Measurements from ENCODE around the gene TMEM63C. TPM values are rescaled to one million over a fixed set of nuclear protein-coding genes. Genes with fewer than 3 reads are reported as not detected.

Gene TMEM63C, protein sequence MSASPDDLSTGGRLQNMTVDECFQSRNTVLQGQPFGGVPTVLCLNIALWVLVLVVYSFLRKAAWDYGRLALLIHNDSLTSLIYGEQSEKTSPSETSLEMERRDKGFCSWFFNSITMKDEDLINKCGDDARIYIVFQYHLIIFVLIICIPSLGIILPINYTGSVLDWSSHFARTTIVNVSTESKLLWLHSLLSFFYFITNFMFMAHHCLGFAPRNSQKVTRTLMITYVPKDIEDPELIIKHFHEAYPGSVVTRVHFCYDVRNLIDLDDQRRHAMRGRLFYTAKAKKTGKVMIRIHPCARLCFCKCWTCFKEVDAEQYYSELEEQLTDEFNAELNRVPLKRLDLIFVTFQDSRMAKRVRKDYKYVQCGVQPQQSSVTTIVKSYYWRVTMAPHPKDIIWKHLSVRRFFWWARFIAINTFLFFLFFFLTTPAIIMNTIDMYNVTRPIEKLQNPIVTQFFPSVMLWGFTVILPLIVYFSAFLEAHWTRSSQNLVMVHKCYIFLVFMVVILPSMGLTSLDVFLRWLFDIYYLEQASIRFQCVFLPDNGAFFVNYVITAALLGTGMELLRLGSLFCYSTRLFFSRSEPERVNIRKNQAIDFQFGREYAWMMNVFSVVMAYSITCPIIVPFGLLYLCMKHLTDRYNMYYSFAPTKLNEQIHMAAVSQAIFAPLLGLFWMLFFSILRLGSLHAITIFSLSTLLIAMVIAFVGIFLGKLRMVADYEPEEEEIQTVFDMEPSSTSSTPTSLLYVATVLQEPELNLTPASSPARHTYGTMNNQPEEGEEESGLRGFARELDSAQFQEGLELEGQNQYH
- total RNA-seq (2021) (0.13 and 0.22 TPM in 2 replicates), Bru-seq, nascent RNA (percentile 5 among the genes with signal in this experiment), BruChase-seq, experiment 1, labeled RNA remaining after a 2-hour chase (percentile 14 among the genes with signal in this experiment), BruChase-seq, experiment 2, labeled RNA remaining after a 6-hour chase (percentile 11 among the genes with signal in this experiment)
- long read RNA-seq, result 0 reads

DNA sequence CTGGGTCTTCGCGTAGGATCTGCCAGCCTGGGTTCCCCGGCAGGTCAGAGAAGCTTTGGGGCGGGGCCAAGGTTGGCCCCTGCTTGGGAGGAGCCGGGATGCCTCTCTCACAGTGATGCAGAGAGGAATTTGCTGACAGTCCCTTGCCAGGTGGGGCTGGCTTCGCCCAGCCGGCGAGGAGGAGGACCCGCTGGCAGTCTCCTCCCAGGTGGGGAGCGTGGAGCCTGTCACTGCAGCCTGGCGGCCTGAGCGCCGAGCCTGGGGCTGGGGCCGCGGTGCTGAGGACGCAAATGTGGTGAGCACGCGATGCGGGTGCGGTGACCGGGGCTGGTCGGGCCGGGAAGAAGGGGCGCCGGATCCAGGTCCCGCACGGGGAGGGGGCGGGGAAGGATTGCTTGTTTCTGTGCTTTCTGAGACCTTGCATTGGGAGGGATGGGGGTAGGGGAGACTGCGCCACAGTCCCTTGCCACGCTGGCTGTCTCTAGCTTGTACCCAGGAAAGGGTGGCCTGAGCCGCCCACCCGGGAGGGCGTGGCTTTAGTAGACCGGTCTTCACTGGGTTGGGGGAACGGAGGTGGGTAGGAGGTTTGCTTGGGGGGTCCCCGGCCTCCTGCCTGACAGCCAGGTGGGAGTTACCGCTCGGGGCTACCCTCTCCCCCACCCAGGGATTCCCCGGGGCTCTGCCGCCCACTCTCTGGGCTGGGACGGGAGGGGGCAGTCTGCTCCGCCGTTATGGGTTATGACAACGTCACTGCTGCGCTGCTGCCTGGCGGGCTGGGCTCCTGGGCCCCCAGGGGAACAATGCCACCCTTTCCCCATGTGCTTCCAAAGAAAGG, at the start of gene TMEM63C:
Gene TMEM63C, plus strand, starts transcription at position 196 of the 835 bp plus-strand sequence. CDS start 37,016 bp downstream, outside the sequence.
- no TSS peak for BruUV-seq (replicated peaks)
- CTCF ChIA-PET, result no interaction called here
- no peaks in the 10 kb centered on the region for H3K36me3 ChIP-seq (ENCODE audit: insufficient read depth, low read length, poor library complexity, severe bottlenecking)
- H3K27ac ChIP-seq (ENCODE audit: low read depth, low read length, poor library complexity, severe bottlenecking), result no peak within 1 kb of the TSS
- TF ChIP-seq EZH2 (IDR thresholded peaks at IDR 0.05; ENCODE audit: borderline replicate concordance, low read depth, low read length, poor library complexity, severe bottlenecking), result no peak
- TF ChIP-seq, protein P1, sequence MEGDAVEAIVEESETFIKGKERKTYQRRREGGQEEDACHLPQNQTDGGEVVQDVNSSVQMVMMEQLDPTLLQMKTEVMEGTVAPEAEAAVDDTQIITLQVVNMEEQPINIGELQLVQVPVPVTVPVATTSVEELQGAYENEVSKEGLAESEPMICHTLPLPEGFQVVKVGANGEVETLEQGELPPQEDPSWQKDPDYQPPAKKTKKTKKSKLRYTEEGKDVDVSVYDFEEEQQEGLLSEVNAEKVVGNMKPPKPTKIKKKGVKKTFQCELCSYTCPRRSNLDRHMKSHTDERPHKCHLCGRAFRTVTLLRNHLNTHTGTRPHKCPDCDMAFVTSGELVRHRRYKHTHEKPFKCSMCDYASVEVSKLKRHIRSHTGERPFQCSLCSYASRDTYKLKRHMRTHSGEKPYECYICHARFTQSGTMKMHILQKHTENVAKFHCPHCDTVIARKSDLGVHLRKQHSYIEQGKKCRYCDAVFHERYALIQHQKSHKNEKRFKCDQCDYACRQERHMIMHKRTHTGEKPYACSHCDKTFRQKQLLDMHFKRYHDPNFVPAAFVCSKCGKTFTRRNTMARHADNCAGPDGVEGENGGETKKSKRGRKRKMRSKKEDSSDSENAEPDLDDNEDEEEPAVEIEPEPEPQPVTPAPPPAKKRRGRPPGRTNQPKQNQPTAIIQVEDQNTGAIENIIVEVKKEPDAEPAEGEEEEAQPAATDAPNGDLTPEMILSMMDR (conservative IDR thresholded peaks at IDR 0.05; ENCODE audit: low read depth, low read length), result no peak
- DNase-seq (ENCODE audit: low spot score), result peak; percentile 80
- peak within 1 kb of the TSS; percentile 49 for H3K4me3 ChIP-seq (ENCODE audit: low read depth, low read length, poor library complexity, severe bottlenecking)
- intact Hi-C loops (cut with micrococcal nuclease; ENCODE audit: unreplicated experiment), result no loop called here
- H3K9me3 ChIP-seq (ENCODE audit: low read depth, low read length, poor library complexity, severe bottlenecking), result no peaks in the 10 kb centered on the region
- peaks cover 7% of the 10 kb centered on the region for H3K4me1 ChIP-seq (ENCODE audit: insufficient read depth, low read length, poor library complexity, severe bottlenecking)
- H3K27me3 ChIP-seq (replicated peaks; ENCODE audit: insufficient read depth, low read depth, low read length, poor library complexity), result no peaks in the 10 kb centered on the region
- POLR2A ChIA-PET (ENCODE audit: low non-redundant PET), result interaction anchor here (0.6 kb wide), 1 partner anchor 70 kb away, joined by 8 read pairs; no protein-coding TSS in a partner anchor

DNA sequence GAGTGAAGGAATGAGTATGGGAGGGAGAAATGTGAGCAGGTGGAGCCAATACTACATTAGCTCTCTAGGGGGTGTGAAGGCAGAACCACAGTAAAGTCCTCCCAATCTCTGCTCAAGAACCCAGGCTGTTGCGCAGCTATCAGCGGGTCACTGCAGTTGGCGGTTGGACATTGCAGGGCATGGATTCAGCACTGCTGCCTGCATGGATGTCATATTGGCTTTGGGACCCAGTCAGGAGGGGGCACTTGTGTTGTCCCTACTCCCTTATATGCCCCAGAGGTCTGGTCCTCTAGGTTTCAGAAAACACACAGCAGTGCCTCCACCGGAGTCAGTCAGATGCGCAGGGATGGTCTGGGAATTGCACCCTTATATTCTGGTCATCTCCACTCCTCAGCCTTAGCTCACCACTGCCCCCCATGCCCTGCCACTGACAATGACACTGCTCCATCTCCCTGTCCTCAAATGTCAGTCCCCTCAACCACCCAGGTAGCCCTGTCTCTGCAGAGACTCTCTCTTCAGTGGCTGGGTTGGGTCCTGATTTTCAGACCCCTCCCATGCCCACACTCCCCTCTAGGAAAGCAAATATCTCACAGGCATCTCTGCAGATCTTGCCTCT, 49.6 kb upstream of the TMEM63C start:
- no TSS peak for BruUV-seq (replicated peaks)
- no peak for DNase-seq (ENCODE audit: low spot score)
- POLR2A ChIA-PET (ENCODE audit: low non-redundant PET), result no interaction called here
- intact Hi-C loops (cut with micrococcal nuclease; ENCODE audit: unreplicated experiment), result no loop called here
- Histone ChIP-seq H3K4me3 (ENCODE audit: low read depth, low read length, poor library complexity, severe bottlenecking) (no peak overlapping the region), H3K27me3 (replicated peaks; ENCODE audit: insufficient read depth, low read depth, low read length, poor library complexity) (peaks cover 32% of the 10 kb centered on the region), H3K27ac (ENCODE audit: low read depth, low read length, poor library complexity, severe bottlenecking) (no peak overlapping the region), H3K4me1 (ENCODE audit: insufficient read depth, low read length, poor library complexity, severe bottlenecking) (no peaks in the 10 kb centered on the region), H3K36me3 (ENCODE audit: insufficient read depth, low read length, poor library complexity, severe bottlenecking) (no peaks in the 10 kb centered on the region), H3K9me3 (ENCODE audit: low read depth, low read length, poor library complexity, severe bottlenecking) (no peaks in the 10 kb centered on the region)
- TF ChIP-seq EZH2 (IDR thresholded peaks at IDR 0.05; ENCODE audit: borderline replicate concordance, low read depth, low read length, poor library complexity, severe bottlenecking), result no peak
- TF ChIP-seq, protein P1 (conservative IDR thresholded peaks at IDR 0.05; ENCODE audit: low read depth, low read length), result no peak
- CTCF ChIA-PET, result no interaction called here

Data from A673 (cell line).